Stimulated activated CD4-positive, alpha-beta T cell treated with anti-CD3 and anti-CD28 coated beads, Interleukin-4, amount 100 ng/mL, for 1 hour (primary cell): ENCODE results near the gene DYNLRB1.

Experiments used
- DNase-seq: peaks from one replicate; pipeline ENCODE4 v3.0.0-alpha.2; 2020

DYNLRB1 gene

DNA sequence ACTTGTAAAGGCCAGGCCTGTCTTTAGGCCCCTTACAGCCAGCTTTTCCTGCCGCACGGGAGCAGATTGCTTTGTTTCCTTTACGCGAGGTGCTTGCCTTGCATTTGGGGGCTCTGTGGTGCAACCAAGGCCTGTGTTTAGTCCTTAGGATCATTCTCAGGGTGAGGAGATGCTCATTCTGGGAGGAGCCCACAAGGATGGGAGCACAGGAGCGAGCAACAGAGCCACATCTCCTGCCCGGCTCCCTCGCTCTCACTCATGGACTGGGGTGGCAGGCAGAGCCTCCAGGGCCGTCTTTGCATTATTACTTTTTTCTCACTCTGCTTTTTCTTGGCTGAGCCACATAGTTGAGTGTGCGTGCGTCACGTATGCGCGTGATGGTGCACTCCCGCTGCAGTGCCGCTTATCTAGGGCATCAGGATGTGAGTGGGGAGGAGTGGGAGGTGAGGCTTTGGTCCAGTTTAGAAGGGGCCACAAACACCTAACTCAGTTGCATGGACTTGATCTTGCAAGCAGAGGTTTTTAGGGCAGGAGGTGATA is 19.1 kb downstream of the DYNLRB1 start:
- no peak for DNase-seq

GRCh38 chr20:34535857-34536256 is 19.6 kb downstream of the DYNLRB1 start:
- no peak for DNase-seq

DNA sequence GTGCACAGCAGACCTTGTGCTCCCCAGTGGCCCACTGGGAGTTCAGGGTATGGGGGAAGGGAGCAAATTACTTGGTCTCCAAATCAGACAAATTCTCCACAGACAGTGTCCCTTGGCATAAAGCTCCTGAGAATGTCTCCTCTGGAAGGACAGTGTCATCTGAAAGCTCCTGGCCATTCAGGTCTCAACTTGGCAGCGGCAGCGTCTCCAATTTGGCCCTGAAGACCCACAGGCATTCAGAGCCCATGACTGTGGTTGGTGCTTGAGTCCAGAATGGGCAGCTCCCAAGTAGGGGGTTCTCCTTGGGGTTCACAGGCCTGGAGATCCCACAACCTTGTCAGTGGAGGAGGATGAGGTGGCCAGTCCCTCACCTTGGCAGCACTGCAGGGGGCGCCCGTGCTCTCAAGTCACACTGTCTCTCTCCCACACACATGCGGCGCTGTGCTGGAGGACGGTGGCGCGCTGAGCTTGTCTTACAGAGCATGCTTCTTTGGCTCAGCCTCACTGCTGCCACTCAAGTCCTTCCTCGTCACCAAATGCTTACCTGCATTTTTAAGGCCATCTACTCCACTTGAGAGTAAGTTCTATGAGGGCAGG is 20.7 kb downstream of the DYNLRB1 start:
- DNase-seq = peak; percentile 59

GRCh38 chr20:34537651-34538050 is 21.4 kb downstream of the DYNLRB1 start:
- DNase-seq = no peak

DNA sequence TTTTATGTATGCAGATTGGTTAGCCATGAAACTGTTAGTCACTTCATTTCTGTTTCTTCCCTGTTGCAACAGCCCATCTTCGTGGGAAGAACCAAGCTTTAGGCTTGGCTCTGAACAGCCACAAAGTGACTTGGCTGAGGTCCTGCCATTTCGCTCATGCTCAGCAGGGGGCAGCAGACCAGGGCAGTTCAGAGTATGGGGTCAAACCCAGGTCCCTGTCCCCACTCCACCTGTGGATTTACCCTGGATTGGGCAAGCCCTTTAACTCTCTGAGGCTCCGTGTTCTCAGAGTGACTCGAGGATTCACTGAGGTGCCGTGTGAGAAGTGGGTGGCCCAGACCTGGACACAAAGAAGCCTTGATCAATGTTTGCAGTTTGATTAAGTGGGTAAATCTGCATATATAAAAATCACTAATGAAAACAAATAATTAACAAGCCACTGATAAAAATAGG is 22.5 kb downstream of the DYNLRB1 start:
- peak; percentile 61 for DNase-seq

- DNase-seq = no peak
These were observed 23.5 kb downstream of the DYNLRB1 start for GRCh38 chr20:34539756-34540155.

- DNase-seq = no peak
These were observed 24.5 kb downstream of the DYNLRB1 start for GRCh38 chr20:34540596-34541263.

- DNase-seq = no peak
These were observed 25.2 kb downstream of the DYNLRB1 start for GRCh38 chr20:34541264-34541901.

GRCh38 chr20:34541917-34542316 is 25.7 kb downstream of the DYNLRB1 start:
- no peak for DNase-seq

DNA sequence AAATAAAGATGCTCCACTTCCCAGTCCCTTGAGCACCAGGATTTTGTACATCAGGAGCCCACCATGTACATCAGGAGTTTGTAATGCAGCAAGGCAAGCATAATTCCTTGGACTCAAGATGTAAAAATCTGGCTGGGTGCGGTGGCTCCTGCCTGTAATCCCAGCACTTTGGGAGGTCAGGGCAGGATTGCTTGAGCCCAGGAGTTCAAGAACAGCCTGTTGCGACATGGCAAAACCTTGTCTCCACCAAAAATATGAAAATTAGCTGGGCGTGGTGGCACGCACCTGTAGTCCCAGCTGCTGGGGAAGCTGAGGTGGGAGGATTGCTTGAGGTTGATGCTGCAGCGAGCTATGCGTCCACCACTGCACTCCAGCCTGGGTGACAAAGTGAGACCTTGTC is 26.2 kb downstream of the DYNLRB1 start:
- DNase-seq = no peak

DNA sequence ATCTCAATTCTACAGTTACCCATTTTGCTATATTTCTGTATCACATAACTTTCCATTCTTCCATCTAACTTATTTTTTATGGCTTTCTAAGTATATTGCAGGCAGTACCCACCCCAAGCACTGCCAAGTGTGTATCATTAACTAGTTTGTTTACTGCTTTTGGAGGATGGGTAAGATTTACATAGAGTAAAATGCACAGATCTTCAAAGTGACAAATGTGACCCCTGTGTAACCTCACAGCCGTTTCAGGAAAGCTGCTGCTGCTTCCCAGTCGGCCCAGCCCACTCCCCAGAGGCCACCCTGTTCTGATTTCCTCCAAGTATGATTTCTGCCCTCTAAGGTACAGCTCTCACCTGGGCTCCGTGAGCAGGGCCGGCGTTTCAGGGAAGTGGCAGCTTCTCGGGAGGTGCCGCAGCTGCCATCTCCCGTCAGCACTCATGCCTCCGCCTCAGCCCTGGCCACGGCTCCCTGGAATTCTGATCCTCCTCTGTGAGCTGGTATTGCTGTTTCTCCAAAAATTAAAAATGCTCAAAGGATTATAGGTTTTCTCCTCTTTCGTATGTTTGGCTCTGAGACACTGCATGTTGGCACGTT is 27.3 kb downstream of the DYNLRB1 start:
- no peak for DNase-seq

DNA sequence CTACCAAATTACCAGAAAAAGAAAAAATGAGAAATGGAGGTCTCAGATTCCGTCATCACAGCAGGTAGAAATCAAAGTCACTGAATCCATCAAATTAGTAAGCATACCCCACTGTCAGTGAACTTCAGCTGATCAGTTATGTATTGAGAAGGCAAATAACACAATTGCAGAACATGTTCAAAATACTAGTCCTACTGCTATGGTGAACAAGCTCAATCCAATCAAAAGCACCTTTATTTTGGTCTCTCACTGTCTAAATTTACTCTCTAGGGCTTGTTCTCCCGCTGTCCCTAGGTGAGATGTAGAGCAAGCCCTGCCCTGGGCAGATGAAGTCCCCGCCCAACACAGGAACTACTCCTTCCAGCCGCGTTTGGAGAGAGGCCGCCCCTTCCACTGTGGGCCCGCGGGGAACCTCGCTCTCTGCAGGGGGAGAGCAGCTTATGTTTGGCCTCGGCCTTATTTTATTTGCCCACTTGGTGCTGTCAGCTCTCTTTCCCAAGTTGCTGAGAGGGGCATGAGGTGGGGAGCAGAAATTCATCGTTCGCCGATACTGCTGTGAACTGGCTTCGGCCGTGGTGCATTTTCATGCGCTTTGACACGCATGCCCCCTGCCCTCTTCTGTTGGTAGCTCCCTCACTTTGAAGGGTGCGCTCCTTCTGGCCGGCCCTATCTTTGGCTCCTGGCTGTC is 28.0 kb downstream of the DYNLRB1 start:
- DNase-seq = peak; percentile 25

GRCh38 chr20:34546751-34547181 is 30.5 kb downstream of the DYNLRB1 start:
- DNase-seq = no peak

DNA sequence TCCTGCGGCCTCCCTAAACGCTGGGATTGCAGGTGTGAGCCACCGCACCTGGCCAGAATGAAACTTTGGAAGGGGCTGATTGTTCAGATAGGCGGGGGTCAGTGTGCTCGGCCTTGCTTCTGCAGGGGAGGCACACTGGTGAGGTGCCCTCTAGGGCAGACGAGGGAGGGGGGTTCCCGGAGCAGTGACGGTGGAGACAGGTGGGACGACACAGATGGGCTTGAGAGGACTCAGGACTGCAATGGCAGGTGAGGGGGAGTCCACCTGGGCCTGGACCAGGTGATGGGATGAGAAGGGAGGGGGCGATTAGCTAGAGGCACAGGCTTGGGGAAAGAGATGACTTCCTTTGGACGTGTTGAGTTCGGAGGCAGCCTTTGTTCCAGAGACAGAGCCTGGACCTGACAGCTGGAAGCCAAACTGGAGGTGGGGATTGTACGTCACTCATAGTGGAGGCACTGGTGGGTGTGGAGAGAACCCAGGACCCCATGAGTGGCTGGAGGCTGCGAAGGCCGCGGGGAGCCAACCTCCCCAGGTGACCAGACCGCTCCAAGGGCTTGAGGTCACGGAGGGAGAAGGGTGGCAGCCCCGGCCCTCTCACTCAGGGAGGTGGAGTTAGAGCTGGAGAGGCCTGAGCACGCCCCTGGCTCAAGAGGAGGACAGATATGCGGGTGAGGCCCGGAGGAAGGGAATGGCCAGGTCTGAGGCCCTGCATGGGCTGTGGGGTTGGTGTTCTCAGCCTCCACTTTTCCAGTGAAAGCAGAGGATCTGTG is 31.8 kb downstream of the DYNLRB1 start:
- no peak for DNase-seq

DNA sequence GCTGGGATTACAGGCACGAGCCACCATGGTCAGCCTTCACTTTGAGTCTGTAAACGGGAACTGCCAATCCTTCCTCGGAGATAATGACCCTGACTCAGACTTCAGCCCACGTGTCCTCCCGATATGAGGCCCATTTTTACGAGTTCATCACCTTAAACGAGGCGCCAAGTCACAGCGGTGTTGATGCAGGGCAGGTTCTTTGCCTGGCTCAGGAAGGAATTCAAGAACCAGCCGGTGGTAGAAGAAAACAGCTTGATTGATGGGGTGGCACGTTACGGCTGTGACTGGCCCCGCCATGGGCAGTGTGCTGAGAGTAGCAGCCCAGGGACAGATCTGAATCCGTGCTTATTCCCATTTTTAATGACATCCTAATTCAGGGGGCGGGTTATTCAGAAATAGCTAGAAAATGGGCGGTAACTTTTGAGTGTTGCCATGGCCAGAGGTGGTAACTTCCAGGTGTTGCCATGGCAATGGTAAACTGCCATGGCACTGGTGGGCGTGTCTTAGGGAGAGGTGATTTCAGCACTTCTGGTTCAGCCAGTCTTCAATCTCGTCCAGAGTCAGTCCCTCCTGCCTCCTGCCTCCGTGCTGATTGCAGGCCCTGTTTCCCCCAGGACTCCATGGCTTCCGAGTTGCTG is 33.2 kb downstream of the DYNLRB1 start:
- DNase-seq = no peak

DNA sequence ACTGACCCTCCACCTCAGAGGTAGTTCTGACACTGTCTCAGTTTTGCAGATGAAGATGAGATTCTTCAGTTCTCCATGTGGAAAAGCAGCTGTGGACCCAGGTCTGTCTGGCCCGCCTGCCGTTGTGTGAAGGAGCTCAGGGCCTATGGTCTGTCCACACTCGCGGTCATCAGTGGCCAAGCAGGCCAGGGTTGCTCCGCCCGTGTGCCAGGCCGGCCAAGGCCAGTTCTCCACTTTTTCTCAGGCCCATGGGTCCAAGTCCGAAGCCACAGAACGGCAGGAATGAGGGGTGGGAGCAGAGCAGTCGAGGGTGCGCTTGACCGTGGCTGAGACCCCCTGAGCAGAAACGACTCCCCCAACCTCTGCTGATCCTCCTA is 33.7 kb downstream of the DYNLRB1 start:
- DNase-seq = no peak

GRCh38 chr20:34552569-34552968 is 36.3 kb downstream of the DYNLRB1 start:
- DNase-seq = no peak

DNA sequence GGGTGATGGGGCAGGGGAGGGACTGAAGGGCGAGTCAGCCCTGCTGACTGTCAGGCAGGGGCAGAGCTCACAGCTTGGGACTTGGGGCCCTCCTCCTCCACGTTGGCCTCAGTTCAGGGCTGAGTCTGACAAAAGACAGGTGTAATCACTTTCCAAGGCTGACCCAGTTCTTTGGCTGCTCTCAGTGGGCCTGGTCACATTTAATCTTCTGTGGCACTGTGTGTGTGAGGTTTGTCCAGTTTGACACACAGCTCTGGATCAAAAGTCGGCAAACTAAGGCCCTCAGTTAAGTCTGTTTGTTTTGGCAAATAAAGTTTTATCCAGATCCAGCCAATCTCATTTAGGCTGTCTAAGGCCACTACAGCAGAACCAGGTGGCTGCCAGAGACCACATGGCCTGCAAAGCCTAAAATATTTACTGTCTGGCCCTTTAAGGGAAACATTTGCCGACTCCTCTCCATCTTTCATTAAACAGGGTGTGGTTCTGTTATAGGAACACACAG is 37.2 kb downstream of the DYNLRB1 start:
- DNase-seq = no peak

DNA sequence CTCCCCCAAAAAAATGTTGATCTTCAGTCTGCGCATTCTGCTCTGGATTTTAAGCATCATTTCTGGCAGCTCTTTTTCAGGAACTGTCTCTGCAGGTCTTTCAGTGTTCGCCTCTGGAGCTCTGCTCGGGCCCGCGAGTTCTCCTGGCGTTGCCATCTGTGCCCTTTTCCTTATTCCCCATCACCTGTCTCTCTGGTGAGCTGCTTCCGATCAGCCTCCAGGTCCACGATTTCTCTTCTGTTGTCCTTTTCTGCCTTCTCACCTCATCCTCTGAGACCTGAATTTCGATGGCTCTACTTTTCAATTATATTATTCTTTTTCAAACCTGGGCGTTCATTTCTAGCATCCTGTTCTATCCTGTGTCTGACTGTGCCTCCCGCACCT is 41.7 kb downstream of the DYNLRB1 start:
- no peak for DNase-seq

GRCh38 chr20:34558320-34559218 is 42.3 kb downstream of the DYNLRB1 start, which contains the start of gene MAP1LC3A:
MAP1LC3A (plus strand) TSS chr20:34558718; CDS start chr20:34558869, 151 bp downstream.
- peak; percentile 93 for DNase-seq
